Measurements from ENCODE around the gene CADPS2. TPM values are rescaled to one million over a fixed set of nuclear protein-coding genes. Genes with fewer than 3 reads are reported as not detected.
A peak's percentile ranks its signal among the peaks of the same experiment; 100 is the strongest.

The CADPS2 gene
- total RNA-seq, 2 donors from 2014 or later: 12.1 to 13.0 TPM

DNA sequence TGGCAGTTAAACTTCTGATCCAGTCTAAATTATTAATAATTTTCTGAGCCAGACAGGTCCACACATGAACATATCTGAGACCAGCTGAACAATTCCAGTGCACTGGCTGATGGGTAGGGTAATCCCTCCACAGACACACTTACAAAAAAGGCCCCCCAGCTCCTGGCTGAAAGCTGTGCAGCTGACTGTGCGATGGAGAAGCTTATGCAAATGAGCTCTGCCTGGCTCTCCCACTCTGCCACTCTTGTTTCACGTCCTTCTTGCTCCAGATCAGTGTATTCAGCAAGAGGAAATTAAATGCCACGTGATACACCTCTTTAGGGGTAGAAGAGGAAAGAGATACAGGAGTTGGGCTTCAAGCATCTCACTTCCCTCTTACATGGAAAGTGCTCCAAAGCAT, 505.3 kb downstream of the CADPS2 start:
- intact Hi-C loops (cut with DNase I, micrococcal nuclease): no loop called here
- ATAC-seq (no peak), DNase-seq (no peak)

GRCh38 chr7:122379491-122379890, 506.8 kb downstream of the CADPS2 start:
- no peak for ATAC-seq
- intact Hi-C loops (cut with DNase I, micrococcal nuclease): no loop called here
- DNase-seq: no peak

GRCh38 chr7:122369756-122370155, 516.5 kb downstream of the CADPS2 start:
- intact Hi-C loops (cut with DNase I, micrococcal nuclease): no loop called here
- ATAC-seq (no peak), DNase-seq (no peak)

GRCh38 chr7:122364761-122365280, 521.4 kb downstream of the CADPS2 start:
- ATAC-seq (no peak), DNase-seq (no peak)
- intact Hi-C loops (cut with DNase I, micrococcal nuclease): no loop called here

GRCh38 chr7:122363144-122363543, 523.1 kb downstream of the CADPS2 start:
- intact Hi-C loops (cut with DNase I, micrococcal nuclease): no loop called here
- no peak for DNase-seq
- ATAC-seq: no peak

DNA sequence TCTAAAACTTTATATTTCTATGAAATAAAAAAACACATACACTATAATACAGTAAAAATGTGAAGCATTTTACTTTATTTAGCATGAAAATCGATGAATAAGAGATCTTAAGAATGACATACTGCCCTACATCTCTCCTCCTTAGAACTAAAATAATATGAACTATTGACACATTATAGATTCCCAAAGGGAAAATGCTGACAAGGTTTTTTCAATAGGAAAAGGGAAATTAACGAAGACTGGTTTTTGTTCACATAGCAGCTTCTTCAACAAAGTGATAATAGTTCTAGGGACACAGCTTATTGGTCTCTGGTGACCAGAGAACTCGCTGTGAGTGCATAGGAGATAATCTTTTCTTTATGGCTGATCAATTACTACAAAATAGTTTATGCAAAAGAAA, 523.8 kb downstream of the CADPS2 start:
- ATAC-seq: no peak
- intact Hi-C loops (cut with DNase I, micrococcal nuclease): no loop called here
- DNase-seq: no peak

- no peak for DNase-seq
- ATAC-seq: peak; percentile 93
- intact Hi-C loops (cut with DNase I, micrococcal nuclease): no loop called here
These were observed 531.6 kb downstream of the CADPS2 start for GRCh38 chr7:122354656-122355055.

DNA sequence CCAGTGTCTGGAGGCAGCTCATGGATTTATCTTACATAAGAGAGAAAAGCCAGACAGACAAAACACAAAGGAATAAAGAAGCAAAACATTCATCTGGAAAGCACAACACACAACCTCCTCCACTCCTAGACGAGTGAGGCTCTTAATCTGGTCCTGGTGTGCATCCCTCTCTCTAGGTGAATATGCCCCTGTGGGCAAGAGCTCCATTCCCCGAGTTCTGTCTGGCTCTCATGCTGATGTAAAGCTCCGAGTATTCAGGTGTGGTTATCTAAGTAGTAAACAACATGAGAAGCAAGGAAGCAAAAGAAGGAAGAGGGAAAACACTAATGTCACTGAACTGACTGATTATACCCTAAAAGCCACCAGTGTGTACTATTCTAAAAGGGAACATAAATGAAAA, 533.8 kb downstream of the CADPS2 start:
- intact Hi-C loops (cut with DNase I, micrococcal nuclease): no loop called here
- DNase-seq: no peak
- no peak for ATAC-seq

DNA sequence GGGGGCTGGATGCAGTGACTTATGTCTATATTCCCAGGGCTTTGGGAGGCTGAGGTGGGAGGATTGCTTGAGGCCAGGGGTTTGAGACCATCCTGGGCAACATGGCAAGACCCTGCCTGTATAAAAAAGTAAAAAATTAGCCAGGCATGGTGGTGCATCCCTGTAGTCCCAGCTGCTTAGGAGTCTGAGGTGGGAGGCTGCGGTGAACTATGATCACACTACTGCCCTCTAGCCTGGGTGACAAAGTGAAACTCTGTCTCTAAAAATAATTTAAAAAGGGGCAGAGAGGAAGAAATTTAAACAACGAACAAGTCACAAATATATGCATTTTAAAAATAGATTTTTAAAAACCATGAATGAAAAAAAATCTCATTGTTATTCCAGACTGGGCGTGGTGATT, 535.6 kb downstream of the CADPS2 start:
- intact Hi-C loops (cut with DNase I, micrococcal nuclease): no loop called here
- ATAC-seq: no peak
- no peak for DNase-seq

DNA sequence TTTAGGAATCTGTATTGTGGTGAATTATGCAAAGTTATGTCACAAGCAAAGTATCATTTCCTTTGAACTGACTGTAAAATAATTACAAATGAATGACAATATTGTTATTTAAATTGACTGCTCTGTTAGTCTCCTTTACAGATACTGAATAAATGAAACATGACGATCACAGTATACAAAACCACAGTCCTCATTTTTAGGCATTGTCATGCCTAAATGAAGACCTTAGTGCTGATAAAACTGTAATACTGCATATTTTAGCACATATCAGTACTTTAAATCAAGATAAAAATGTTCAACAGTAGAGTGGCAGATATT, 542.0 kb downstream of the CADPS2 start:
- no peak for ATAC-seq
- DNase-seq: no peak
- intact Hi-C loops (cut with DNase I, micrococcal nuclease): no loop called here

DNA sequence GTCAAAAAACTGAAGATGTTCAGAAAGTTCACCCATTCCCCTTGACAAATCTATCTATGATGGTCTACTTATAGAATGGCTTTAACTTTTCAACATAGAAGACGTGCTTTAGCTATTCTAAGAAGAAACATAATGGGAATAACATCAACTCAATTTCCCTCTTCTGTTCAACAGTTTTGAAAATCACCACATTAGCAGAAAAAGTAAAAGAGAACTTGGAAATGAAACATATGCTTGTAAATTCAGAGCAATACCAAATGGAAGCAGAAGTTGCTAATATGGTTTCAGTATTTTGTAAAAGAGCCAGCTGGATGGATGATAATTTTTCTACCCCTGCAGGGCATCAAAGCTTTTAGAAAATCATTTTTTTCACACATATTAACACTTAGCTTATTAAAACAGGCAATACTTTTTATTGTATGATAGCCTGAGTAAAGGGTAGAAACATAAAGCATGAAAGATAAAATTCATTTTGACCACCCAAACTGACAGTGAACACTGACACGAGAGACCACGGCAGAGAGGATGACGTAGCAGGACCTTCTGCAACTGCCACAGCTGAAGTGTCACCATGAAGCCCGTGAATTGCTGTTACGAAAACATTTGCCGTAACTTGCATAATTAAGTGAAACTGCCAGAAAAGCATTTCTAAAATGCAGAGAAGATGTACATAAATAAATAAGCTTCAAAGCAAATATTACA, 542.5 kb downstream of the CADPS2 start:
- intact Hi-C loops (cut with DNase I, micrococcal nuclease): no loop called here
- DNase-seq (no peak), ATAC-seq (no peak)

DNA sequence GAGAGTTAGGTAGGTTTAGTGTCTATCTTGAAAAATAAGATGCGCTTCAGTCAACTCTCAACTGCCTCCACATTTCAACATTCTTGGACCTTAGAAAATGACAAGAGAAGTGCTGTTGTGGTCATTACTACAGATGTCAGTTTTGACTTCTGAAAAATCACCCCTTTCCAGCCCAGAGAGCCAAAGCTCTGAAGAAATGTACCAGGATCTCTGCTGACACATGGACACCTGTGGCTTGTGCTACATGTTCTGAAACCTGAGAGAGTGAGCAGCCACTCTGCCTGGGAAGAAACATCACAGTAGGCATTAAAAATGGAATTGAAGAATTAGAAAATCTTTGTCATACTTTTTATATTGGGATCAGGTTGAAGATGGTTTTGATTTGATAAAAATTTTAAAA, 545.8 kb downstream of the CADPS2 start:
- no peak for DNase-seq
- intact Hi-C loops (cut with DNase I, micrococcal nuclease): no loop called here

DNA sequence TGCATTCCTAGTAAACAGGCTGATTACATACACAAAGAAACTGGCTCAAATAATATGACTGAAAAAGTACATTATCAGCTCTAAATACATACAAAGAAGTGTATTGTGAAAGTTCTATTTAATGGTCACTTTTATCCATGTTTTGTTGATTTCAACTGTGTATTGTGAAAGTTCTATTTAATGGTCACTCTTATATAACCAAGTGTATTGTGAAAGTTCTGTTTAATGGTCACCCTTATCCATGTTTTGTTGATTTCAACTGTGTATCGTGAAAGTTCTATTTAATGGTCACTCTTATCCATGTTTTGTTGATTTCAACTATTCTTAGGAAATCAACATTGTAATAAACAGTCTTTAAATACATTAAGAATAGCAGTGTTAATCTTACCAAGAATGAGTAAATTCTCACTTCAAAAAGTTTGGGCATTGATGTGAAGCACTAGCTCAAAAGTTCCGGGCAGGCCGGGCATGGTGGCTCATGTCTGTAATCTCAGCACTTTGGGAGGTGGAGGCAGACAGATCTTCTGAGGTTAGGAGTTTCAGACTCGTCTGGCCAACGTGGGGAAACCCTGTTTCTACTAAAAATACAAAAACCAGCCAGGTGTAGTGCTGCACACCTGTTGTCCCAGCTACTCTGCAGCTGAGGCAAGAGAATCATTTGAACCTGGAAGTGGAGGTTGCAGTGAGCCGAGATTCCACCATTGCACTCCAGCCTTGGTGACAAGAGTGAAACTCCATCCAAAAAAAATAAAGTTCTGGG, 546.9 kb downstream of the CADPS2 start:
- intact Hi-C loops (cut with DNase I, micrococcal nuclease): no loop called here
- no peak for DNase-seq
- ATAC-seq: no peak

More for the DNA sequence above, 545.8 kb downstream of the CADPS2 start:
- ATAC-seq: no peak

DNA sequence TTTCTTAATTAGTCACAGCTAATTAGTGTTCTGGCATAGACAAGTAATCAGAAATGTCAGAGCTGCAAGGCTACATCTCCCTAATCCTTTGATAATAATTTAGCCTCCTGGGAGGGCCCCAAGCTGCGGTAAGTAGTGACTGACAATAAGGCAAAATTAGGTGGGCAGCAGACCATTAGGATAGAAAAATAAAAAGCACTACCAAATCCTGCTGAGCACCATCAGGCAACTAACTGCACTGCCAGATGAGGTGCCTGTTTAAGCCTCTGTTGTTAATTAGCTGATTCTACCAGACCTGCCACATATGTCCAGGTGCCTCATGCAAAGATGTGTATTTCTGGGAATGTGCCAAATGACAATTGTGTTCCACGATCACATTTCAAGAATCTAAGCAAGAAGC, 549.2 kb downstream of the CADPS2 start:
- no peak for DNase-seq
- intact Hi-C loops (cut with DNase I, micrococcal nuclease): no loop called here
- ATAC-seq: no peak

DNA sequence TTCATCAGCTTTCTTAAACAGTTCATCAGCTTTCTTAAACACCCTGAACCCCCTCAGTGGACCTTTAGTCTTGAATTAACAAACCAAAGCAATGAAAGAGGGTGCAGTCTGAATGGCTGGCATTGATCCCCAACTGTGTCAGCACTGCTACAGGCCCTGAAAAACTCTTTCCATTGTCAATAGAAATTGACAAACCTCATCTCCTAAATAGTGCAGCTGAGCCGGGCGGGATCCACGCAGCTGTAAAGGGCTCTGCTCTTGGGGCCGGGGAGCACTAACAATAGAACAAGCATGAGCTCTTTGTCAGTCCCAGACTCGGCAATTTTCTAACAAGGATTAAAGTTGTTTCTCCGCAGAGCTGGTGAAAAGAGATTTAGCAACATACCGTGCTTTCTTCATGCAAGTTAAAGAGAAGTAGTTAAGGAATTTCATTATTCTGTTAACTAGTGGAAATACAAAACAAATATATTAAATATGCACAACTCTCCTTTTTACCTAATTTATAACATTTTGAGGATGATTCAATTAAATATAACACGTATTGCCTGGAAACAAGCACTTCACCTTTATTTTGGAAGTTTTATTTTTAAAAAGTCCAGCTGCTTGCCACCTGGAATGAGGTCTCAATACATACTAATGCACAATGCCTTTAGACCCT, 557.0 kb downstream of the CADPS2 start:
- no peak for ATAC-seq
- intact Hi-C loops (cut with DNase I, micrococcal nuclease): no loop called here
- DNase-seq: no peak

GRCh38 chr7:122327969-122328368, 558.3 kb downstream of the CADPS2 start:
- DNase-seq (no peak), ATAC-seq (no peak)
- intact Hi-C loops (cut with DNase I, micrococcal nuclease): no loop called here

DNA sequence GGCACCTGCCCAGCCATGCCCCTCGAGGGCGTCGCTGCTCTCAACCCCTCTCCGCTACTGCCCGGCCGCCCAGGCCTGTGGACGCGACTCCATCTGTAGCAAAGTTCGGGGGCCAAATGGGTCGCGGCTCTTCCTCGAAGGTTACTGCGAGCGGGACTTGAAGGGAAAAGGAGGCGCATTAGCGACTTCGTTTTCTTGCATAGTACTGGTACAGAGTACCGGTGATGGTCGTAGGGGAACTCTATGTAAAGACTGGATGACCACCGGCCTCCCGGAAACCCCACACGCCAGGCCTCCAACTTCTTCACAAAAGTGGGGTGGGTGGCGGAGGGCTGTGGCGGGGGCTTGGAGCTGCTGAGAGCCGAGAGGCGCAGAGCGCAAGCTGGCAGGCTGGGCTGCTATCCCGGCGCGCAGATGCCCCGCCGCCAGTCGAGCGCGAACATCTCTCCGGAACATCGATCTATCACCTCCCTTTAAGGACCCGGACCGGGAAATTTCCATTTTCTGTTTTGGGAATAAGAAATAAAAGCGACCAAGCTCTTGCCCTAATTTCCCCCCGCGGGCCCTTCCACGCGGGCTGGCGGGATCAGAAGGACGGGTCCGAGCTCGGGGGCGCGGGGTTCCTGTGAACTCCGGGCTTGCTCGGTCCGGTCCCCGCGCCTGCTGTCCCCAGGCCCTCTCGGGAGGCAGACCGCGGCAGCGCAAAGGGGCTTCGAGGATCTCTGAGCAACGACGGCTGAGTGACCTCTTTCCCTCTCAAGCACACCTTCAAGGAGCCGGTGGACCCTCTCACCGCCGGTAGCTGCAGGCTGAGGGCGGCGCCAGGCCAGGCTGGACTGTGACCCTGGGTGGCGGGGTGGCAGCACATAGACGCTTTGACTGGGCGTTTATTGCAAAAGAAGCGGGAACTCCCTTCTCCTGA, 569.5 kb downstream of the CADPS2 start:
- DNase-seq (peak in 1 of 2 donors; percentile 47), ATAC-seq (peak; percentile 97)
- intact Hi-C loops (cut with DNase I, micrococcal nuclease): no loop called here

DNA sequence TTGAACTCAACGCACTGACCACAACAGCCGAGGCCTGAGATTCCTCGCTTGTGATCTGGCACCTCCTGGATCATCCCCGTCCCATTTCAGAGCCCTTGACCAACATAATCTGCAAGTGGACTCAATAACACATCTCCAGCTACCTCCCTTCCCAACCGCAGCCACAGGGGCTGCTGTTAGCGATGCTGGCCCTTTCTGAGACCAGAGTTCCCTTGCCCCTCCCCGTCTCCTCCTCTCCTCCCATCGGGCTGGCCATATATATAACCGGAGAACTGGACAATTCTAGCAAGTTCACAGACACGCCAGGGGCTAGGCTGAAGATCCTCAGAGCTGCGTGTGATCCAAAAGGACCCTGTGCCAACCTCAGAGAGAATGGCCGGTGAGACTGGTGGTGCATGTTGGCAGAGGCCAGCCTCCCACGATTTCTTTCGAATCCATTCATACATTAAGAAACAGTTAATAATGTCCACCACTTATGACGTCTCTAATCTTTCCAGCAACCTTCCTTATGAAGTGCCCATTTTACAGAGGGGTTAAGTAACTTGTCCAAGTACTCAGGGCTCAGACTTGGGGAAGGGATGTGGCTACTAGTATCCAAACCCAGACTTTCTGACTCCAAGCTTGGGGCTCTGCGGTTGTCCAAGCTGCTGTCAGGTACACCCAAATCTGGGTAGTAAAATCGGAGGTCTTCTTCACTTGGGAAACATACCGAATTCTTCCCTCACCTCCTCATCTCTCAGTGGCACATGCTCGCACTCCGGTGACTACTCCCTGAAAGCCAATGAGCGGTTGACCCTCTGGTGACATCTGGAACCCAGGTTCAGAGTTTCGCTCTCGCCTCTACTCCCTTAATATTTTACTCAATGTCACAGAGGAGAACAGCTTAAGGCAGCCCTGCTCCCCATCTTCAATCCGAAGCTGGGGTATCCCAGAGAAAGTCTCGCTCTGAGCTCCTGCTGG, 570.5 kb downstream of the CADPS2 start:
- no peak for DNase-seq
- ATAC-seq: no peak
- intact Hi-C loops (cut with DNase I, micrococcal nuclease): no loop called here
